Measurements from ENCODE around the gene CIROP.

DNA sequence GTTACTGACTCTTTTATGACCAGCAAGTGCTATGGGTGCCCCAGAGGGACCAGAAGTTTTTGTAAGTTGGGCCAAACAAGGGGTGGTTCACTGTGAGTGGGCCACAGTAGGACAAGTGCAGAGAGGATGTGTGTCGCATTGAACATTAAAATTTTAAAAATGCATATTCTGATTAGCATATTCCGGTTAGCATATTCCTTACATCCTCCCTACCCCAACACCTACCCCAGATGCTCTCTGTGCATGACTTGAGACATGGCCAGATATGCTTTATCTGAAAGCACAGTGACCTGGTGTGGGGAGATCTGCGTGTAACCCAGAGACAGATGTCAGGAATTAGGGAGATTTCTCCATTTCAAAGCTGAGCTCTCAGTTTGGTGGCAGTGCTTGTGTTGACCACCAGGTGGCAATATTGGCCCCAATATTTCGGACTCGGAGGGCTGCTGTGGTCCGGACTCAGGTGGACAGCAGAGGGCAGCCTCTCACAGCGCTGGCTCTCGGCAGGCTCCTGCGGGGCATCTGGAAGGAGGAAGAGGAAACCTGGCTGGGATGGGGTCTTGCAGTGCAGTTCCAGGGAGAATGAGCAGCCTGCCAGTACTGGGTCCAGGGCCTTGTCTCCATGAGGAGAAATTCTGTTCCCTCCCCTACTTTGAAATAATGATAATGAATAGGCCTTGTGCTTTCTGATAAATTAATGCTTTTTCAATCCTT, 15.9 kb upstream of the CIROP start:
- TF ChIP-seq, protein P1, sequence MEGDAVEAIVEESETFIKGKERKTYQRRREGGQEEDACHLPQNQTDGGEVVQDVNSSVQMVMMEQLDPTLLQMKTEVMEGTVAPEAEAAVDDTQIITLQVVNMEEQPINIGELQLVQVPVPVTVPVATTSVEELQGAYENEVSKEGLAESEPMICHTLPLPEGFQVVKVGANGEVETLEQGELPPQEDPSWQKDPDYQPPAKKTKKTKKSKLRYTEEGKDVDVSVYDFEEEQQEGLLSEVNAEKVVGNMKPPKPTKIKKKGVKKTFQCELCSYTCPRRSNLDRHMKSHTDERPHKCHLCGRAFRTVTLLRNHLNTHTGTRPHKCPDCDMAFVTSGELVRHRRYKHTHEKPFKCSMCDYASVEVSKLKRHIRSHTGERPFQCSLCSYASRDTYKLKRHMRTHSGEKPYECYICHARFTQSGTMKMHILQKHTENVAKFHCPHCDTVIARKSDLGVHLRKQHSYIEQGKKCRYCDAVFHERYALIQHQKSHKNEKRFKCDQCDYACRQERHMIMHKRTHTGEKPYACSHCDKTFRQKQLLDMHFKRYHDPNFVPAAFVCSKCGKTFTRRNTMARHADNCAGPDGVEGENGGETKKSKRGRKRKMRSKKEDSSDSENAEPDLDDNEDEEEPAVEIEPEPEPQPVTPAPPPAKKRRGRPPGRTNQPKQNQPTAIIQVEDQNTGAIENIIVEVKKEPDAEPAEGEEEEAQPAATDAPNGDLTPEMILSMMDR (IDR thresholded peaks at IDR 0.05; ENCODE audit: low read length) = peak; percentile 100
- no peak for TF ChIP-seq EZH2 (IDR thresholded peaks at IDR 0.05; ENCODE audit: borderline replicate concordance, low read length)

All from OCI-LY1 (cell line).